Measurements from ENCODE around the gene NAXE.

NAXE gene

DNA sequence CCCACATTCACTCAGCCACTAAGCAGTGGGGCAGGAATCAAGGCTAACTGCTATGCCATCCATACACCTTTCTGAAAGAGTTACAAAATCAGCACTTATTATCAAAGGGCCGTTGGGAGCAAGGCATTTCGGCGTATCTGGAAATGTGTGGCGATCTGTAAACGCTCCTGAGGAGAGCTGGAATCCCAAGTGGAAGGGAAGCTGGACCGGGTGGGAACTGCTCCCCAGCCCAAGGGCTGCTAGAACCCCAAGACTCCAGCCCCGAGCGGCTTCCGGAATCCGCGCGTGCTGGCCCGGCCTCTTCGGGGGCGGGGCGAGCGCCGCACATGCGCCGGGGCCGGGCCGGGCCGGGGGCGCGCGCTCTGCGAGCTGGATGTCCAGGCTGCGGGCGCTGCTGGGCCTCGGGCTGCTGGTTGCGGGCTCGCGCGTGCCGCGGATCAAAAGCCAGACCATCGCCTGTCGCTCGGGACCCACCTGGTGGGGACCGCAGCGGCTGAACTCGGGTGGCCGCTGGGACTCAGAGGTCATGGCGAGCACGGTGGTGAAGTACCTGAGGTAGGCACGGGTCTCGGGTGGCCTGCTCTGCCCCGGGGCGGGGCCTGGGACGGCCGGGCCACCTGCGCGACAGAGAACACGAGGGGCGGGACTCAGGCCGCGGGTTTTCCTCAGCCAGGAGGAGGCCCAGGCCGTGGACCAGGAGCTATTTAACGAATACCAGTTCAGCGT, at the start of gene NAXE:
NAXE (plus strand) TSS at position 345 of the 726 bp plus-strand sequence; CDS start at position 374, 29 bp downstream.
- peak; percentile 52 to 66 for DNase-seq

- DNase-seq, result peak in 1 of 2 experiments; percentile 32
Measured at GRCh38 chr1:156543066-156543465, 48.5 kb upstream of the NAXE start.

DNA sequence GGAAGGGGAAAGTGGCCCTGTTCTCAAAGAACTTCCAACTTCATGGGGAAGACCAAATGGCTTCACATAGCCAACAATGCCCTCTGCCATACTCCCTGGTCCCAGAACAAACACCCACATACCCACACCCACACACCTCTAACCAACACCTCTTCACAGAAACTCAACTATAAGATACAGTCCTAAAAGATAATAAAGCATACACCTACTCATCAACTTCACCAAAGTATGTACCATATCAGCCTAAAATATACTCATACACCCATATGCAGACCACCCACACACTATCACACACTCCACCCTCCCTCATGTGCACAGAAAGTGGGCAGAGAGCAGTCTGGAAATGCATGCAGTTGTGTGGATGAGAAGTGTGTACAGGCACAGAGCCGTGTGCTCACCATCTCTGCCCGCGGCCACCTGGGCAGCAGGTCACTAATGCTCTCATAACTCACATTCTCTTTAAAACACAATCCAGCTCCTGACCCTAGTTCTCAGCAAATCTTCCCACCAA, 46.9 kb upstream of the NAXE start:
- no peak for DNase-seq

- DNase-seq, result no peak
Measured at GRCh38 chr1:156546267-156546666, 45.3 kb upstream of the NAXE start.

DNA sequence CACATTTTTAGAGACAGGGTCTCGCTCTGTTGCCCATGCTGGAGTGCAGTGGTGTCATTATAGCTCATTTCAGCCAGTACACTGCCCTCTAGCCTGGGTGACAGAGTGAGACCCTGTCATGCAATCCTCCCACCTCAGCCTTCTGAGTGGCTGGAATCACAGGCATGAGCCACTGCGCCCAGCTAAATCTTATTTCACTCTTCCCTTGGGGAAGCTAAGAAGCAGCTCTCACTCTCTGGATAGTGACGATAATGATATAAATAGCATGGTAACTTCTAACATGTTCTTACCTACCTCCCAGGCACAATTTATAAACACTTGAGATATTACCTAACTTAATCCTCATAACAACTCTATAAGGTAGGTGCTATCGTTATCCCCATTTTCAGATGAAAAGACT, 44.1 kb upstream of the NAXE start:
- DNase-seq, result no peak

- DNase-seq, result no peak
Measured at GRCh38 chr1:156547982-156548381, 43.6 kb upstream of the NAXE start.

DNA sequence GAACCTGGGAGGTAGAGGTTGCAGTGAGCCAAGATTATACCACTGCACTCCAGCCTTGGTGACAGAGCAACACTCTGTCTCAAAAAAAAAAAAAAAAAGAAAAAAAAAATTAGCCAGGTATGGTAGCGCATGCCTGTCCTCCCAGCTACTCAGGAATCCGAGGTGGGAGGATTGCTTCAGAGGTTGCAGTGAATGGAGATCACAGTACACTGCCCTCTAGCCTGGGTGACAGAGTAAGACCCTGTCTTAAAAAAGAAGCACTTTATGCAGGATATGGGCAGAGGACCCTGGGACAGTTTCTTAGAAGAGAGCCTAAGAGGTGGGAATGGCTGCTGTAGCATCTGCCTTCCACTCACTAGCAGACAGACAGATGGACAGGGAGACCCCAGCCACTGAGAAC, 42.2 kb upstream of the NAXE start:
- no peak for DNase-seq

GRCh38 chr1:156549831-156550230, 41.7 kb upstream of the NAXE start:
- no peak for DNase-seq

- DNase-seq, result no peak
Measured at GRCh38 chr1:156550346-156550745, 41.2 kb upstream of the NAXE start.

DNA sequence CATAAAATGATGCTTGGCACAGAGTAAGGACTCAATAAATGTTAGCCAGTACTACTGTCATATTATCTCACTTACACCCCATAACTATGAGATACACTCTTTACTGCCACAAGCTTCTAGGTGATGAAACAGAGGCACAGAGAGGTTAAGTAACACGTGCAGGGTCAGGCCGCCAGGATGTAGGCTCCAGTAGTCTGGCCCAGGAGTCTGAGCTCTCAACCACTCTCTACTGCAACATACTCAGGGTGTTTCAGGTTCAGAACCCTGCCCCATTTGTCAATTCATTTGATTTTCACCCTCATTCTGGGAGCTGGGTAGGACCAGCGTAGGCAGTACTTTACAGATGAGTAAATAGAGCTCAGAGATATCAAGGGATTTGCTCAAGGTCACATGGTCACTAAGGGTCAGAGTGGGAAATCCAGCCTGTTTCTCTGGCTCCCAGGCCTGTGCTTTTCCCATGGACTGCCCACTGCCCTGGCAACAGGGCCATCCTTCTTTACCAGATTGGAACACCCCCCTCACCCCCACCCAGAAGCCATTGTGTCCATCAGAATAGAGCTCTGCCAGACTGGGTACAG, 40.4 kb upstream of the NAXE start:
- no peak for DNase-seq

DNA sequence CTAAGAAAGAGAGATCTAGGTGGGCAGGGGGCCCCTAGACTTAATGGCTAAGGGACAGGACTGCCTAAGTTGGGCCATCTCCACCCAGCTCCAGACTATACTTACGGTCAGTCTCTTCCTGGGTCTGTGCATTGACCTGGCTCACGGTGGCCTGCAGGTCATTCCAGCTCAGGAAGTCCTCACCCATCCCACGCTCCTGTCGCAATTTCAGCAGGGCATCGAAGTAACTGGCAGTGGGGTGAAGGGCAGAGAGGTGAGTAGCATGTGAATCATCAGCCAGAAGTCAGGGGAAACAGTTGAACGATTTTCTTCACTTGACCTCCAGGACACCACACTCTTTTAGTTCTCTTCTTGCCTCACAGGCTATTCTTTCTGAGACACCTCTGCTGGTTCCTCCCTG, 39.7 kb upstream of the NAXE start:
- DNase-seq, result no peak

DNA sequence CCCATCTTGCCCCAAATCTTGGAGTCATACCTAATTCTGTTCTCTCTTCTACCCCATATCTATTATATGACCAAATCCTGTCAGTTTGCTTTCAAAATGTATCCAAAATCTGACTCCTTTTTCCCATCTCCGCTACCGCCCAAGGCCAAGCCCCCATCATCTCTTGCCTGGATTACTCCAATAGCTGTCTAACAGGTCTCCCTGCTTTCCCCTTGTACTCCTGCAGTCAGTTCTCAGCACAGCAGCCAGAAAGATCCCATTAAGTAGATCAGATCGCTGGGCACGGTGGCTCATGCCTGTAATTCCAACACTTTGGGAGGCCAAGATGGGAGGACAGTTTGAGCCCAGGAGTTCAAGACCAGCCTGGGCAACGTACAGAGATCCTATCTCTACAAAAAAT, 39.1 kb upstream of the NAXE start:
- DNase-seq, result no peak

GRCh38 chr1:156552937-156553336, 38.6 kb upstream of the NAXE start:
- DNase-seq, result peak; percentile 70 to 74

- no peak for DNase-seq
Measured at GRCh38 chr1:156553860-156554485, 37.6 kb upstream of the NAXE start.

- no peak for DNase-seq
Measured at GRCh38 chr1:156554971-156555370, 36.6 kb upstream of the NAXE start.

- DNase-seq, result no peak
Measured at GRCh38 chr1:156555715-156556114, 35.9 kb upstream of the NAXE start.

DNA sequence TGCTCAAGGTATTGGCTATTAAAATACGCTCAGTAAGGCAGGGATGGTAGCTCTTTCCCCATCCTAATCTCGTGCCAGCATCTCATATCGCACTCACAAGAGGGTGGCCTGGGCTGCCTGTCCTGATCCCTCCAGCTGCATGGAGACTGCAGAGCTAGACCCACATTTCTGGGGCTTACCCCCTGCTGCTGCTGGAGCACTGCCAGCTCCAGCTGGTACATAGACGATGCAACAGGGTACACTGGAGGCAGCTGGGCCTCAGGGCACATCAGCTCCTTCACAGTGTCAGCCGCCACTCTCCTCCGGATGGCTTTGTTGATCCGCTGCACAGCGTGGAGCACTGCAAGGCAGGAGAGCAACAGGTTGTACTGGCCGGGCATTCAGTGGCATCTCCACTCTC, 35.2 kb upstream of the NAXE start:
- DNase-seq, result no peak

- no peak for DNase-seq
Measured at GRCh38 chr1:156559086-156559796, 32.3 kb upstream of the NAXE start.

GRCh38 chr1:156559797-156560385, 31.7 kb upstream of the NAXE start:
- DNase-seq, result no peak

- DNase-seq, result no peak
Measured at GRCh38 chr1:156560585-156561163, 30.9 kb upstream of the NAXE start.

GRCh38 chr1:156565519-156565918, 26.1 kb upstream of the NAXE start:
- no peak for DNase-seq

- DNase-seq, result no peak
Measured at GRCh38 chr1:156566436-156566835, 25.1 kb upstream of the NAXE start.

Measured in Kasumi-1 (cell line).